MCF 10A (cell line): ENCODE results near the gene SCAMP5. TPM values are rescaled to one million over a fixed set of nuclear protein-coding genes. Genes with fewer than 3 reads are reported as not detected.

Experiments used
- BruUV-seq: library from RNA; stranded (reverse); fragments of 400-500 nt; replicated peaks from 2 replicates; lab custom pipeline; 2021; lab: Mats Ljungman, UMichigan
- CTCF ChIA-PET: fragments of 300-600 bp; sonication (Branson Sonifier 250); formaldehyde crosslinking; extraction: SDS; loops from one replicate; lab custom pipeline; 2021; ENCODE audit warnings: antibody characterized with exemption, inconsistent platforms; lab: Yijun Ruan, JAX
- POLR2A ChIA-PET: fragments of 300-600, 350-650 bp; sonication (Branson Sonifier 250); formaldehyde crosslinking; extraction: SDS; loops from one replicate; lab custom pipeline; 2020; ENCODE audit warnings: antibody characterized with exemption, inconsistent platforms; lab: Yijun Ruan, JAX
- DNase-seq: peaks from one replicate; pipeline ENCODE4 v3.0.0-alpha.2; 2018; ENCODE audit not compliant: unreplicated experiment
- H3K27ac Mint-ChIP-seq: one replicate; pipeline ENCODE4 v1.8.0; 2022; ENCODE audit warnings: mild to moderate bottlenecking, low read depth, mixed read lengths; ENCODE audit not compliant: unreplicated experiment
- H3K27me3 Mint-ChIP-seq: one replicate; pipeline ENCODE4 v1.8.0; 2022; ENCODE audit warnings: mixed read lengths; ENCODE audit not compliant: insufficient read depth, unreplicated experiment
- H3K36me3 Mint-ChIP-seq: one replicate; pipeline ENCODE4 v1.8.0; 2022; ENCODE audit warnings: mild to moderate bottlenecking, moderate library complexity, mixed read lengths; ENCODE audit not compliant: insufficient read depth, unreplicated experiment
- H3K4me1 Mint-ChIP-seq: one replicate; pipeline ENCODE4 v1.8.0; 2022; ENCODE audit warnings: mixed read lengths; ENCODE audit not compliant: insufficient read depth, unreplicated experiment
- H3K4me3 Mint-ChIP-seq: one replicate; pipeline ENCODE4 v1.8.0; 2022; ENCODE audit warnings: mild to moderate bottlenecking, moderate library complexity, mixed read lengths; ENCODE audit not compliant: unreplicated experiment
- H3K9me3 Mint-ChIP-seq: one replicate; pipeline ENCODE4 v1.8.0; 2022; ENCODE audit warnings: mixed read lengths; ENCODE audit not compliant: unreplicated experiment
- CTCF ChIP-seq: fragments of 200-600 bp; IDR thresholded peaks from one replicate; pipeline ENCODE4 v1.8.0; 2022; ENCODE audit warnings: antibody characterized with exemption, mild to moderate bottlenecking; ENCODE audit not compliant: unreplicated experiment
- intact Hi-C: fragments of 100-400 bp; cut with micrococcal nuclease; formaldehyde crosslinking; loops from 2 replicates; pipeline ENCODE4 v1.14.1; 2022
- total RNA-seq: library from RNA; stranded (reverse); gene quantifications from 2 replicates; pipeline ENCODE4 v1.2.3, GENCODE V29; 2022

The SCAMP5 gene
- total RNA-seq, 1 experiment from 2014 or later = 0.54 TPM

- Mint-ChIP-seq H3K27me3 (peaks cover 44% of the 10 kb centered on the region), H3K4me3 (no peak overlapping the region), H3K27ac (no peak overlapping the region), H3K9me3 (no peaks in the 10 kb centered on the region), H3K4me1 (no peaks in the 10 kb centered on the region), H3K36me3 (no peaks in the 10 kb centered on the region)
- intact Hi-C loops = no loop called here
- CTCF ChIA-PET = interaction anchor here (0.6 to 0.7 kb wide), 2 partner anchors 212 to 478 kb away, joined by 3 read pairs; no protein-coding TSS in a partner anchor
- no peak for DNase-seq
- no peak for TF ChIP-seq CTCF
- POLR2A ChIA-PET = no interaction called here
- no TSS peak for BruUV-seq
Observed at GRCh38 chr15:75001310-75001709, 5.9 kb downstream of the SCAMP5 start.

GRCh38 chr15:75002398-75002797, 7.0 kb downstream of the SCAMP5 start:
- intact Hi-C loops = no loop called here
- no peaks in the 10 kb centered on the region for H3K9me3 Mint-ChIP-seq
- no peak for TF ChIP-seq CTCF
- no peak for DNase-seq
- H3K27ac Mint-ChIP-seq = no peak overlapping the region
- H3K4me1 Mint-ChIP-seq = no peaks in the 10 kb centered on the region
- H3K27me3 Mint-ChIP-seq = peaks cover 33% of the 10 kb centered on the region
- ChIA-PET CTCF (interaction anchor here (0.6 kb wide), 1 partner anchor 1951 kb away, joined by 3 read pairs; no protein-coding TSS in a partner anchor), POLR2A (interaction anchor here (0.6 kb wide), 1 partner anchor 9 kb away, joined by 4 read pairs; no protein-coding TSS in a partner anchor)
- H3K4me3 Mint-ChIP-seq = no peak overlapping the region
- no TSS peak for BruUV-seq
- H3K36me3 Mint-ChIP-seq = no peaks in the 10 kb centered on the region

GRCh38 chr15:75007216-75007615, 11.9 kb downstream of the SCAMP5 start:
- no peak for TF ChIP-seq CTCF
- Mint-ChIP-seq H3K4me3 (no peak overlapping the region), H3K36me3 (no peaks in the 10 kb centered on the region), H3K27ac (no peak overlapping the region), H3K9me3 (no peaks in the 10 kb centered on the region), H3K4me1 (no peaks in the 10 kb centered on the region), H3K27me3 (peaks cover 38% of the 10 kb centered on the region)
- no peak for DNase-seq
- ChIA-PET POLR2A (interaction anchor here (0.5 kb wide), 1 partner anchor 116 kb away, joined by 3 read pairs; no protein-coding TSS in a partner anchor), CTCF (interaction anchor here (0.6 to 1.0 kb wide), 3 partner anchors 207 to 1349 kb away, joined by 3 to 4 read pairs (median 3); no protein-coding TSS in a partner anchor)
- intact Hi-C loops = no loop called here
- BruUV-seq = no TSS peak

- Mint-ChIP-seq H3K4me3 (no peak overlapping the region), H3K27me3 (peaks cover 29% of the 10 kb centered on the region), H3K4me1 (no peaks in the 10 kb centered on the region), H3K27ac (no peak overlapping the region), H3K9me3 (no peaks in the 10 kb centered on the region), H3K36me3 (no peaks in the 10 kb centered on the region)
- ChIA-PET CTCF (interaction anchor here (1.0 kb wide), 1 partner anchor 208 kb away, joined by 3 read pairs; no protein-coding TSS in a partner anchor), POLR2A (no interaction called here)
- TF ChIP-seq CTCF = no peak
- no peak for DNase-seq
- no TSS peak for BruUV-seq
- intact Hi-C loops = no loop called here
Observed at GRCh38 chr15:75008221-75008625, 12.9 kb downstream of the SCAMP5 start.
